Breast epithelium (tissue), 3 donors: ENCODE data around the gene POLR1C.

Source experiments
- CTCF ChIP-seq, 3 donors: fragments of 450-650 bp; IDR thresholded peaks; one replicate each; pipeline ENCODE4 v1.5.1; 2016 to 2017; ENCODE audit warnings: antibody characterized with exemption in 3 of 3, mild to moderate bottlenecking in 3 of 3, moderate library complexity in 3 of 3
- POLR2AphosphoS5 ChIP-seq, 3 donors: sonication (generic); formaldehyde crosslinking; IDR thresholded peaks; one replicate each; pipeline ENCODE4 v1.6.1; 2017; ENCODE audit warnings: antibody characterized with exemption in 3 of 3

- TF ChIP-seq POLR2AphosphoS5 (IDR thresholded peaks at IDR 0.05): peak in 1 of 3 donors; percentile 7
- TF ChIP-seq CTCF (IDR thresholded peaks at IDR 0.05): peak; percentile 27 to 67 (median 39)
Measured at GRCh38 chr6:43496370-43497128, 20.3 kb upstream of the POLR1C start.
